ENCODE results near the gene ATP10B. TPM values are rescaled to one million over a fixed set of nuclear protein-coding genes. Genes with fewer than 3 reads are reported as not detected.

Gene ATP10B
- polyA plus RNA-seq, 1 donor (not counting 4 experiments of a cell fraction or from before 2014, with no cell fraction given): 0.25 TPM

DNA sequence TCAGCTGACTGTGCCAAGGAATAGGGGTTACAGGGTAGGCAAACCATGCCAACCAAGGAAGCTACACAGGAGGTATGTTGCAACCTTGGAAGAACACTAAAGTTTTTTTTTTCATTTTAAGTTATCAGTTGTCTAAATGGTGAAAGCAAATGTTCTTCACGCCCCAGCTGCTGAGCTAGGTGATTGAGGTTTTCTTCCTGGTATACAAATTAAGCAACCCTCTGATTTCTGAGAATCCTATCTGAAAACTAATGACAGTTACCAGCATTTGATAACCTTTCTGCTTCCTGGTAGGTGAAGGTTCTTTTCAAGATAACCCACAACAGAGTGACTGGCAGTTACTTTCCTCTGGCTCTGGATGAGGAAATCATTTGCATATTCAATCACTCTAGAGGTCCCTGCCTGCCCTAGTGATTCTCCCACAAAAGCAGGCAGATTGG lies 194.9 kb downstream of the ATP10B start:
- no peaks in the 10 kb centered on the region for H3K4me1 ChIP-seq (ENCODE audit: control insufficient read depth, extremely low read depth, insufficient read depth, low read length)
- H3K9ac ChIP-seq (ENCODE audit: control insufficient read depth, extremely low read depth, insufficient read depth, low read length): no peak overlapping the region
- H3K79me2 ChIP-seq (ENCODE audit: control insufficient read depth, insufficient read depth, low read length): no peaks in the 10 kb centered on the region
- TF ChIP-seq, protein P1, sequence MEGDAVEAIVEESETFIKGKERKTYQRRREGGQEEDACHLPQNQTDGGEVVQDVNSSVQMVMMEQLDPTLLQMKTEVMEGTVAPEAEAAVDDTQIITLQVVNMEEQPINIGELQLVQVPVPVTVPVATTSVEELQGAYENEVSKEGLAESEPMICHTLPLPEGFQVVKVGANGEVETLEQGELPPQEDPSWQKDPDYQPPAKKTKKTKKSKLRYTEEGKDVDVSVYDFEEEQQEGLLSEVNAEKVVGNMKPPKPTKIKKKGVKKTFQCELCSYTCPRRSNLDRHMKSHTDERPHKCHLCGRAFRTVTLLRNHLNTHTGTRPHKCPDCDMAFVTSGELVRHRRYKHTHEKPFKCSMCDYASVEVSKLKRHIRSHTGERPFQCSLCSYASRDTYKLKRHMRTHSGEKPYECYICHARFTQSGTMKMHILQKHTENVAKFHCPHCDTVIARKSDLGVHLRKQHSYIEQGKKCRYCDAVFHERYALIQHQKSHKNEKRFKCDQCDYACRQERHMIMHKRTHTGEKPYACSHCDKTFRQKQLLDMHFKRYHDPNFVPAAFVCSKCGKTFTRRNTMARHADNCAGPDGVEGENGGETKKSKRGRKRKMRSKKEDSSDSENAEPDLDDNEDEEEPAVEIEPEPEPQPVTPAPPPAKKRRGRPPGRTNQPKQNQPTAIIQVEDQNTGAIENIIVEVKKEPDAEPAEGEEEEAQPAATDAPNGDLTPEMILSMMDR (optimal IDR thresholded peaks at IDR 0.05 in 1 of 3, IDR thresholded peaks at IDR 0.05 in 1 of 3, conservative IDR thresholded peaks at IDR 0.05 in 1 of 3; ENCODE audit: extremely low read depth in 1 of 3, insufficient read depth in 2 of 3, low read length in 3 of 3): no peak
- no peak for TF ChIP-seq EZH2 (IDR thresholded peaks at IDR 0.05; ENCODE audit: low read length)
- no peak overlapping the region for H2AFZ ChIP-seq (ENCODE audit: control insufficient read depth, low read length)
- FAIRE-seq: no peak
- H3K4me2 ChIP-seq (ENCODE audit: control insufficient read depth, extremely low read depth, insufficient read depth, low read depth, low read length): no peak overlapping the region
- H3K4me3 ChIP-seq (ENCODE audit: control insufficient read depth in 2 of 3, extremely low read depth in 1 of 3, insufficient read depth in 2 of 3, low read depth in 1 of 3, low read length in 3 of 3): no peak overlapping the region
- no peaks in the 10 kb centered on the region for H3K27me3 ChIP-seq (ENCODE audit: control insufficient read depth, extremely low read depth, insufficient read depth, low read length)
- H3K27ac ChIP-seq (ENCODE audit: control insufficient read depth, insufficient read depth, low read length): no peak overlapping the region
- dilution Hi-C loops (cut with MboI; ENCODE audit: extremely low pct_ligation_motif_present, low sequenced_read_pairs): no loop called here
- no peaks in the 10 kb centered on the region for H3K36me3 ChIP-seq (ENCODE audit: control insufficient read depth in 2 of 2, extremely low read depth in 1 of 2, insufficient read depth in 2 of 2, low read length in 2 of 2)
- H3K9me3 ChIP-seq (ENCODE audit: control insufficient read depth, low read depth, low read length): no peaks in the 10 kb centered on the region
- DNase-seq (ENCODE audit: low read depth, low spot score): no peak
- H3K9me1 ChIP-seq (ENCODE audit: control insufficient read depth, extremely low read depth, insufficient read depth, low read length): no peaks in the 10 kb centered on the region
- no peaks in the 10 kb centered on the region for H4K20me1 ChIP-seq (ENCODE audit: control insufficient read depth, extremely low read depth, insufficient read depth, low read length)

DNA sequence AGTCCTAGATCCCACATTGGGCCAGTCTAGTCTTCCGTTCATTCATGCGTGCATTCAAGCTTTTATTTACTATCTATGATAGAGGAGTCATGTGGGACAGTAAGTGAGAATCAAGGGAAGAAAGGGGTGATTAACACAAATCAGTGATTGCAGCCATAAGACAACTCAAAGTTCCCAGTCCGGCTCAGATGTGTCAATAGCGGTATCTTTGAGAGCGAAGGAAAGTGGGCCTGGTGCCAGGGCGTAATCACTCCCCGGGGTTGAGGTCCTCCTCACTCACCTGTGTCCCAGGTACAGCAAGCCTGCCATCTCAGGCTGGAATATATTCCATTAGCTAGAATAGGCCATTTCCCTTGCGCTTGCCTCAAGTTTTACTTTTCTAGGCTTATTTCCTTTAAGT lies 196.3 kb downstream of the ATP10B start:
- H3K9ac ChIP-seq (ENCODE audit: control insufficient read depth, extremely low read depth, insufficient read depth, low read length): no peak overlapping the region
- no peaks in the 10 kb centered on the region for H3K9me3 ChIP-seq (ENCODE audit: control insufficient read depth, low read depth, low read length)
- H3K4me3 ChIP-seq (ENCODE audit: control insufficient read depth in 2 of 3, extremely low read depth in 1 of 3, insufficient read depth in 2 of 3, low read depth in 1 of 3, low read length in 3 of 3): no peak overlapping the region
- dilution Hi-C loops (cut with MboI; ENCODE audit: extremely low pct_ligation_motif_present, low sequenced_read_pairs): no loop called here
- H3K4me2 ChIP-seq (ENCODE audit: control insufficient read depth, extremely low read depth, insufficient read depth, low read depth, low read length): no peak overlapping the region
- H3K27ac ChIP-seq (ENCODE audit: control insufficient read depth, insufficient read depth, low read length): no peak overlapping the region
- H3K36me3 ChIP-seq (ENCODE audit: control insufficient read depth in 2 of 2, extremely low read depth in 1 of 2, insufficient read depth in 2 of 2, low read length in 2 of 2): no peaks in the 10 kb centered on the region
- H3K4me1 ChIP-seq (ENCODE audit: control insufficient read depth, extremely low read depth, insufficient read depth, low read length): no peaks in the 10 kb centered on the region
- H3K27me3 ChIP-seq (ENCODE audit: control insufficient read depth, extremely low read depth, insufficient read depth, low read length): no peaks in the 10 kb centered on the region
- H4K20me1 ChIP-seq (ENCODE audit: control insufficient read depth, extremely low read depth, insufficient read depth, low read length): no peaks in the 10 kb centered on the region
- DNase-seq (ENCODE audit: low read depth, low spot score) (no peak), FAIRE-seq (no peak)
- H3K9me1 ChIP-seq (ENCODE audit: control insufficient read depth, extremely low read depth, insufficient read depth, low read length): no peaks in the 10 kb centered on the region
- no peak overlapping the region for H2AFZ ChIP-seq (ENCODE audit: control insufficient read depth, low read length)
- no peaks in the 10 kb centered on the region for H3K79me2 ChIP-seq (ENCODE audit: control insufficient read depth, insufficient read depth, low read length)
- TF ChIP-seq, protein P1 (optimal IDR thresholded peaks at IDR 0.05 in 1 of 3, IDR thresholded peaks at IDR 0.05 in 1 of 3, conservative IDR thresholded peaks at IDR 0.05 in 1 of 3; ENCODE audit: extremely low read depth in 1 of 3, insufficient read depth in 2 of 3, low read length in 3 of 3): no peak
- no peak for TF ChIP-seq EZH2 (IDR thresholded peaks at IDR 0.05; ENCODE audit: low read length)

Data from keratinocyte (primary cell).